HEK293 (cell line): ENCODE data around the gene DNAAF5.

ENCODE experiments used
- CTCF ChIA-PET: fragments of 350-600 bp; formaldehyde crosslinking; extraction: SDS; loops from one replicate; lab custom pipeline; 2021; ENCODE audit warnings: antibody characterized with exemption; lab: Yijun Ruan, JAX
- POLR2A ChIA-PET: fragments of 300-600 bp; formaldehyde crosslinking; extraction: SDS; loops from one replicate; lab custom pipeline; 2020; ENCODE audit warnings: antibody characterized with exemption, inconsistent platforms; lab: Yijun Ruan, JAX
- H3K27ac ChIP-seq: fragments of 200-500 bp; sonication (Bioruptor generic); 2 replicates; pipeline ENCODE4 v1.5.1; 2014; ENCODE audit warnings: low read depth, low read length, control low read depth, inconsistent platforms; ENCODE audit errors: extremely low read depth
- H3K36me3 ChIP-seq, 2 experiments: fragments of 200-500 bp in 1 of 2; sonication (Bioruptor generic) in 1 of 2; 1 replicate in 1 of 2; 2 replicates in 1 of 2; pipeline ENCODE4 v1.5.1; 2014 to 2017; ENCODE audit warnings: inconsistent platforms in 2 of 2, low read length in 2 of 2; ENCODE audit not compliant: control insufficient read depth in 2 of 2, insufficient read depth in 1 of 2
- H3K4me1 ChIP-seq: fragments of 200-500 bp; sonication (Bioruptor generic); 2 replicates; pipeline ENCODE4 v1.5.1; 2014; ENCODE audit warnings: mild to moderate bottlenecking, low read length, inconsistent platforms; ENCODE audit not compliant: control insufficient read depth, insufficient read depth
- H3K4me3 ChIP-seq: 2 replicates; pipeline ENCODE4 v1.5.1; 2011; ENCODE audit warnings: low read depth, mild to moderate bottlenecking, control low read depth, low read length, moderate library complexity
- H3K9me3 ChIP-seq: fragments of 200-500 bp; sonication (Bioruptor generic); 2 replicates; pipeline ENCODE4 v1.5.1; 2014; ENCODE audit warnings: low read depth, low read length, inconsistent platforms; ENCODE audit not compliant: control insufficient read depth, insufficient read depth
- BCL11B ChIP-seq: fragments of 450-650 bp; formaldehyde crosslinking; IDR thresholded peaks from 2 replicates; pipeline ENCODE4 v1.5.1; 2016; ENCODE audit warnings: low read depth, missing biosample characterization, missing genetic modification characterization
- GFI1B ChIP-seq: fragments of 450-650 bp; formaldehyde crosslinking; IDR thresholded peaks from 2 replicates; pipeline ENCODE4 v1.5.1; 2016; ENCODE audit warnings: missing biosample characterization, missing genetic modification characterization
- PATZ1 ChIP-seq: fragments of 450-650 bp; formaldehyde crosslinking; IDR thresholded peaks from 2 replicates; pipeline ENCODE4 v1.5.1; 2016; ENCODE audit warnings: missing biosample characterization, missing genetic modification characterization
- RBAK ChIP-seq: fragments of 450-650 bp; formaldehyde crosslinking; IDR thresholded peaks from 2 replicates; pipeline ENCODE4 v1.5.1; 2016; ENCODE audit warnings: missing biosample characterization, missing genetic modification characterization
- ZBTB26 ChIP-seq: fragments of 450-650 bp; formaldehyde crosslinking; optimal IDR thresholded peaks from 2 replicates; pipeline ENCODE3; 2016; ENCODE audit warnings: missing biosample characterization, mild to moderate bottlenecking, missing genetic modification characterization
- ZBTB44 ChIP-seq: fragments of 450-650 bp; IDR thresholded peaks from 2 replicates; pipeline ENCODE4 v1.5.1; 2018; ENCODE audit warnings: missing biosample characterization, mild to moderate bottlenecking, missing genetic modification characterization
- ZNF10 ChIP-seq: fragments of 450-650 bp; formaldehyde crosslinking; IDR thresholded peaks from 2 replicates; pipeline ENCODE4 v1.5.1; 2017; ENCODE audit warnings: missing biosample characterization, missing genetic modification characterization
- ZNF155 ChIP-seq: fragments of 450-650 bp; formaldehyde crosslinking; IDR thresholded peaks from 2 replicates; pipeline ENCODE4 v1.5.1; 2016; ENCODE audit warnings: missing biosample characterization, missing genetic modification characterization
- ZNF157 ChIP-seq: fragments of 450-650 bp; formaldehyde crosslinking; IDR thresholded peaks from 2 replicates; pipeline ENCODE4 v1.5.1; 2016; ENCODE audit warnings: missing biosample characterization, missing genetic modification characterization
- ZNF223 ChIP-seq: fragments of 450-650 bp; formaldehyde crosslinking; IDR thresholded peaks from 2 replicates; pipeline ENCODE4 v1.5.1; 2016; ENCODE audit warnings: missing biosample characterization, missing genetic modification characterization
- ZNF362 ChIP-seq: fragments of 450-650 bp; formaldehyde crosslinking; IDR thresholded peaks from 2 replicates; pipeline ENCODE4 v1.5.1; 2016; ENCODE audit warnings: missing biosample characterization, missing genetic modification characterization
- ZNF473 ChIP-seq: fragments of 450-650 bp; formaldehyde crosslinking; IDR thresholded peaks from 2 replicates; pipeline ENCODE4 v1.5.1; 2017; ENCODE audit warnings: missing biosample characterization, missing genetic modification characterization
- ZNF777 ChIP-seq: fragments of 450-650 bp; formaldehyde crosslinking; IDR thresholded peaks from 2 replicates; pipeline ENCODE4 v1.5.1; 2017; ENCODE audit warnings: missing biosample characterization, missing genetic modification characterization, borderline replicate concordance
- ZNF843 ChIP-seq: fragments of 450-650 bp; formaldehyde crosslinking; IDR thresholded peaks from 2 replicates; pipeline ENCODE4 v1.5.1; 2016; ENCODE audit warnings: missing biosample characterization, missing genetic modification characterization
- ZSCAN23 ChIP-seq: fragments of 450-650 bp; formaldehyde crosslinking; IDR thresholded peaks from 2 replicates; pipeline ENCODE4 v1.5.1; 2016; ENCODE audit warnings: missing biosample characterization, missing genetic modification characterization

The DNAAF5 gene

GRCh38 chr7:696426-696811 lies 30.1 kb upstream of the DNAAF5 start:
- no peak overlapping the region for H3K4me3 ChIP-seq
- CTCF ChIA-PET: no interaction called here
- POLR2A ChIA-PET: no interaction called here
- TF ChIP-seq ZBTB44 (tag by site-specific recombination) (no peak), GFI1B (tag by site-specific recombination) (no peak), ZBTB26 (tag by site-specific recombination) (no peak), ZNF473 (tag by site-specific recombination) (no peak), ZNF777 (tag by site-specific recombination) (no peak), ZNF223 (tag by site-specific recombination) (no peak), ZNF362 (tag by site-specific recombination) (no peak), ZSCAN23 (tag by site-specific recombination) (no peak)
- no peaks in the 10 kb centered on the region for H3K4me1 ChIP-seq
- no peaks in the 10 kb centered on the region for H3K9me3 ChIP-seq
- peaks cover 0 to 5% of the 10 kb centered on the region in 2 experiments; a peak in 1 of 3 replicates for H3K36me3 ChIP-seq
- H3K27ac ChIP-seq: no peak overlapping the region

- no peak overlapping the region for H3K27ac ChIP-seq
- no peaks in the 10 kb centered on the region for H3K4me1 ChIP-seq
- H3K36me3 ChIP-seq: peaks cover 0 to 5% of the 10 kb centered on the region in 2 experiments; a peak in 1 of 3 replicates
- H3K4me3 ChIP-seq: no peak overlapping the region
- ChIA-PET POLR2A (no interaction called here), CTCF (no interaction called here)
- no peaks in the 10 kb centered on the region for H3K9me3 ChIP-seq
- no peak for TF ChIP-seq PATZ1 (tag by site-specific recombination)
- no peak for TF ChIP-seq ZNF157
- TF ChIP-seq ZNF10 (tag by site-specific recombination): no peak
- TF ChIP-seq ZNF155: no peak
- TF ChIP-seq RBAK (tag by site-specific recombination): no peak
- TF ChIP-seq ZNF843 (tag by site-specific recombination): no peak
- no peak for TF ChIP-seq BCL11B (tag by site-specific recombination)
These were observed 29.5 kb upstream of the DNAAF5 start for GRCh38 chr7:696812-697551.
